Activated CD4-positive, alpha-beta T cell treated with anti-CD3 and anti-CD28 coated beads, Interleukin-2, Interleukin-4, amounts not matched to agents 100 ng/mL and 50 ng/mL, durations not matched to agents 16 hours and 8 hours (primary cell): Measurements from ENCODE around the gene FOXP1.

Experiments used
- DNase-seq: peaks from one replicate; pipeline ENCODE4 v3.0.0-alpha.2; 2020; ENCODE audit warnings: low spot score

The FOXP1 gene

GRCh38 chr3:71397046-71397445 is 186.5 kb downstream of the FOXP1 start:
- DNase-seq: no peak

DNA sequence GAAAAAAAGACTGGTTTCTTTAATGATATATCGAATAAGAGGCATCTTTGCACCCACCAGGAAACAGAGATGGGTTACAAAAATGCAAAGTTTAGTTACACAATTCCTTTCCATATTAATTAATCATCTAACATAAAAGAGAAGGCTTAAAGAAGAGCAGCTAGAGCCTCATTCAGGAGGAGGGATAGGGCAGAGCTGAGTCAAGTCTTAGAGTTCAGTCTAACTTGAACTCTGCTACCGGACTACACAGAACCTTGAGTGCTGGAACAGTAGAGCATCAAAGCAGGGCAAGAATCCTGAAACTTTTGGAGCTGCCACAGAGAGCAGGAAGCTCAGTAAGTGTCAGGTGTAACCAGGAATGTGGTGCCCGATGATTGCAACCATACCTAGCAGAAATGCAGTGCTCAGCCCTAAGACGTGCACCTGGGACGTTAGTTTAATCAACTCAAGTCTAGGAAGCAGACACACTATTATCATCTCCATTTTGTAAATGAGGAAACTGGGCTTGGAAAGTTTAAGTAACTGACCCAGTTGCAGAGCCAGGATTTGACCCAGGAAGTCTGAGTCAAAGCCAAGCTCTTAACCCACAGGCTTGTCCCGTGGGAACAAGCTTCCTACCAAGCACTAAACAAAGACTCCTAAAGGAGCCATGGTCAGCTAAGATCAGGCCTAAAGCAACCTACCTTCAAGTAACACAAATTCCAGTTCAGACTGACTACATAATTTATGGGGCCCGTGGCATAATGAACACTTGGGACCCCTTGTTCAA is 187.4 kb downstream of the FOXP1 start:
- no peak for DNase-seq

- DNase-seq: no peak
These were observed 188.1 kb downstream of the FOXP1 start for GRCh38 chr3:71395470-71395869.

DNA sequence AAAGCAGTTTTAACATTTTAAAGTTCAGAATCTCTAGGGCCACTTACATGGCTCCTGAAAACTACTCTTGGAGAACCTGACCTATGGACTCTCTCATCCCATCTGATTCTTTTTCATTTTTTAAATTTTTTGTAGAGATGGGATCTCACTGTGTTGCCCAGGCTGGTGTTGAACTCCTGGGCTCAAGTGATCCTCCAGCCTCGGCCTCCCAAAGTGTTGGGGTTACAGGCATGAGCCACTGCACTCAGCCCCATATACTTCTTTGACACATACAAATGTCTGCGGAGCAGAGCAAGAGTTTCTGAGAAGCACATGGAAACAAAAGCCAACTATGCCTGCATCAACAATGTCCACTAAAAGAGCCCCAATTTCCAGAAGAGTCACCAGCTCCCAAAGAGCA is 189.8 kb downstream of the FOXP1 start:
- no peak for DNase-seq

GRCh38 chr3:71393093-71393492 is 190.4 kb downstream of the FOXP1 start:
- DNase-seq: peak; percentile 77

GRCh38 chr3:71392251-71392650 is 191.3 kb downstream of the FOXP1 start:
- no peak for DNase-seq

DNA sequence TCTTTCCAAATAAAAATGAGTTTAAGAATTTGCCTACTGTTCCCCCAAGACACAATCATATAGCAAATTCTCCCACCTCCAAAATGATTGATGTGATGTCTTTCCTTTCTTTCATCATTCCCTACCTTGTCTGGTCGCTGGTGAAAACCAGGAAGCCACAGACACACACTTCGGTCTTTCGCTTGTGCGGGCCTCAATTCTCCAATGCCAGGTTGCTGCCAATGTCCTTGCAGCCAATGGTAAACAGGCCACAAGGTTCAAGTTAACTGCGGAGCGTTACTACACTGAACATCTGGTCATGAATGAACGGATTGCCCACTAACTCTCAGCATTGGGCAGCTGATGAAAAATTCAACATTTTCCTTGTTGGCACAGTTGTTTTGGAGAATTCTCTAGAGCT is 192.2 kb downstream of the FOXP1 start:
- DNase-seq: no peak

DNA sequence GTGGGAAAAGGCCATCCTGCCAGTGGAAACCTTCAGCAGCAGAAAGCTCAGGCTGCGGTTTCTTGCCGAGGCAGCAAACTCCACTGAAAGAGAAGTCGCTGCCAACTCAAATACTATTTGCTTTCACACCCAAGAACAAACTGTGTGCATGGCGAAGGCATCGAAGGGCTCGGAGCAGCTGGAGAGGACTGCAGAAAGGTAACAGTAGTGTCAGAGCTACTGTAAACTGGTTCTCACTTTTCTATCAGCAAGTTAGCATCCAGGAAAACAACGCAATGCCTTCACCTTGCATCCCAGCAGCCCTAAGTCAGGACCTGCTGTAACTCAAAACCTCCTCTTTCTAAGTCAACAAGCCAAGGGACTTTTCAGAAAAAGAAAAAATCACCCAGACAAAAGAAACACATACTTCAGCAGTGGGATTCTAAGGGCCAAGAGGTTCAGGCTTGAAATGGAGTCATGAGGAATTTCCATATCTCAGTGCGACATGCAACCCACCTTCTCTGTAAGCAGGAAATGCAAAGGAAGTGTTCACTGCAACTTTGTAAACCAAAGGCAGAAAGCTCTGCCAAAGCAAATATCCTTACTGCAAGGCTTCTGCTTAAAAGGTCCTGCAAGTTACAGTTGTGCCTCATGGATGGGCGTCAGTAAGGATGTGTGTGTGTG is 193.5 kb downstream of the FOXP1 start:
- no peak for DNase-seq

GRCh38 chr3:71389191-71389590 is 194.3 kb downstream of the FOXP1 start:
- no peak for DNase-seq

- no peak for DNase-seq
These were observed 194.9 kb downstream of the FOXP1 start for GRCh38 chr3:71388535-71389120.

DNA sequence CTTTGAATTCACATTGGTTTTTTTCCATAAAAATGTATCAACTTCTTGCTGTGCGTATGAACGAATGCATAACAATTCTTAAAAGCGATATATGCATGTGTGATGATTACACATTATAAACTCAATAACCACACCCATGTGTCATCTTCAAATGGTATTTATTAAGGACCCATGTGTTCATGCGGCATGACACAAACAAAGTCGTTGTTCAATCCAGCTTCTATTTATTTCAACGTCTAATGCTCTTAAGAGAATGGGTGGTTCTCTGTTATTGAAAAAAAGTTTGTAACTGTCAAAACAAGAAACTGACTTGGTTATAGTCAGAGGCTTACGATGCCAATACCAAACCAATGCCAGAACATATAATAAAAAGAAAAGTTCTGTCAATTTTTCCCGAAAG is 195.9 kb downstream of the FOXP1 start:
- DNase-seq: no peak

DNA sequence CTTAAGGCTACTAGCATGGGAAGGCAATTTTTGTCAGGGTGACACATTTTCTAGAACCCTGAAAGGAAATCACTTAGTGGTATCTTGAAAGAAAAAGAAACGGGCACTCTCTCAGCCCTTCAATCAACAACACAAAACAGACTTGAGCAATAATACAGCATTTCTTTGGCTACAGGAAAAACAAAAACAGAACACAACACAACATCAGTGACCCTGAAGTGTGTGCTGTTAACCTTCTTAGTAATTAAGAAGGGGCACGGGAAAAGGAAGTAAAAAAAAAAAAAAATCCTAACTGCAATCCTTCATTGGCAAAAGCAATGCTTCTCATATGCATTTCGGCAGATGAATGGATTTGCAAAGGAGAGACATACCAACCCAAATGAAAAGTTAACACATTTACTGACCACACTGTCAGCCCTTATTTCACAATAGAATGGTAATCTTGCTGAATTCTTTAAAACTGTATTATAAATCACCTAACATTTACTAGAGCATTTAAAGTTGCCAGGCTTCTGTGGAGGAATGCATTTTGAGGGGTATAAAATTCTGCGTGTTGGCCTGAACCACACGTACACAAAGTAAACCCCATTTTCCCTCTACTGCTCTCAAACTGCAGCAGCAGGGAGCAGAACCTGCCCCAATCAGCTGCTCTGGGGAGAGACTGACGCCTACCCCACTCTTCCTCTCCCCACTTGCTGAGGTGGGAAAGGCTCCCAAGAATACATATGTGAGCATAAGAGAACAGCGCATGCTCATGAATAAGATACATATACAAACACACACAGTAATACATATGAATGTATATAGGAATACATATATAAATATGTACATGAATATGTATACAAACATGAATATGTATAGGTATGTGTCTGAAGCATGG is 198.5 kb downstream of the FOXP1 start:
- DNase-seq: no peak

GRCh38 chr3:71384388-71384787 is 199.1 kb downstream of the FOXP1 start:
- no peak for DNase-seq

GRCh38 chr3:71380096-71380495 is 203.4 kb downstream of the FOXP1 start:
- no peak for DNase-seq

DNA sequence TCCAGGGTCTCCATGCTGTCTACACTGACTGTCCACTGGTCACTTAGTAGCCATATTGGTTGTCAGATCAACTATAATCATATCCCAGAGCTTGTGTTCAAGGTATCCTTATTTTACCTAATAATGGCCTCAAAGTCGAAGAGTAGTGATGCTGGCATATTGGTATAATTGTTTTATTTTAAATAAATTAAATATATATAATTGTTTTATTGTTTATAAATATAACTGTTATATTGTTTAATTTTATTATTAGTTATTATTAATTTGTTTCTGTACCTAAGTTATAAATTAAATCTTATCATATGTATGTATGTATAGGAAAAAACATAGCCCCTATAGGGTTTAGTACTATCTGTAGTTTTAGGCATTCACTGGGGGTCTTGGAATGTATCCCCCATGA is 205.0 kb downstream of the FOXP1 start:
- no peak for DNase-seq

- DNase-seq: no peak
These were observed 206.6 kb downstream of the FOXP1 start for GRCh38 chr3:71376911-71377310.

DNA sequence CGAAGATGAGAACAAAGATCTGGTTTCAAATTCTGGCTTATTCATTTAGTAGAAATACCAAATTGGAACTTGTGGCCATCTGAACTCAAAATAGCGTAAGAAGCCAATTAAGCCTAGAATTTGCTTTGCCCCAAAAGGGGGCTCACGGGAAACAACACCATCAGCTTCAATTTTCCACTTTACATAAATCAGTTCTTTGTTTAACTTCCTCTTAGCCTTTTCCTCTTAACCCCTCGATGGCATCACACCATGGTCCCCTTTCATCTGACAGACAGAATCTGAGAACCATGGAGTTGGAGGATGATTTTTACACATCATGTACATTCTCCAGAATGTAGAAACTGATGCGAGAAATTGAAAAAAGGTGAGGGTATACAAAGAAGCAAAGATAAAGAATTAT is 207.0 kb downstream of the FOXP1 start:
- DNase-seq: no peak

- no peak for DNase-seq
These were observed 208.9 kb downstream of the FOXP1 start for GRCh38 chr3:71374582-71374981.

- DNase-seq: peak; percentile 47
These were observed 210.5 kb downstream of the FOXP1 start for GRCh38 chr3:71372911-71373637.

- no peak for DNase-seq
These were observed 211.2 kb downstream of the FOXP1 start for GRCh38 chr3:71372241-71372768.

GRCh38 chr3:71371282-71371681 is 212.2 kb downstream of the FOXP1 start:
- no peak for DNase-seq
